ENCODE measurements around the gene RNF144B. TPM values are rescaled to one million over a fixed set of nuclear protein-coding genes. Genes with fewer than 3 reads are reported as not detected.

Gene RNF144B
- total RNA-seq, 1 experiment from 2014 or later: 0.80 TPM

GRCh38 chr6:18509871-18510643, 122.9 kb downstream of the RNF144B start:
- peak; percentile 2 for DNase-seq (ENCODE audit: low read depth)

GRCh38 chr6:18510644-18511033, 123.5 kb downstream of the RNF144B start:
- DNase-seq (ENCODE audit: low read depth): no peak

- no peak for DNase-seq (ENCODE audit: low read depth)
These were observed 124.1 kb downstream of the RNF144B start for GRCh38 chr6:18511211-18511610.

- DNase-seq (ENCODE audit: low read depth): no peak
These were observed 126.2 kb downstream of the RNF144B start for GRCh38 chr6:18513253-18513798.

GRCh38 chr6:18514180-18514579, 127.0 kb downstream of the RNF144B start:
- DNase-seq (ENCODE audit: low read depth): no peak

GRCh38 chr6:18515767-18516166, 128.6 kb downstream of the RNF144B start:
- DNase-seq (ENCODE audit: low read depth): peak; percentile 45

Other genes with a start within 250 kb of the RNF144B start
- 11.5 and 12.2 TPM in 2 replicates for gene TPMT, start 232.3 kb upstream of the RNF144B start, total RNA-seq (2014; rRNA removed)
- gene KDM1B, start 231.9 kb upstream of the RNF144B start, total RNA-seq (2014; rRNA removed): 12.2 and 13.3 TPM in 2 replicates
- gene DEK, start 122.8 kb upstream of the RNF144B start, total RNA-seq (2014; rRNA removed): 160 and 173 TPM in 2 replicates

Data from LHCN-M2 (cell line).